Bronchial epithelial cell (primary cell): ENCODE results near the gene MAGEF1. TPM values are rescaled to one million over a fixed set of nuclear protein-coding genes. Genes with fewer than 3 reads are reported as not detected.
A peak's percentile ranks its signal among the peaks of the same experiment; 100 is the strongest.

ENCODE experiments used
- DNase-seq: peaks from one replicate; pipeline ENCODE4 v3.0.0-alpha.2; 2010; ENCODE audit warnings: low read depth
- FAIRE-seq: peaks from 2 replicates; lab custom pipeline; 2011; peaks lifted over from hg19 to GRCh38; lab: Jason Lieb, UNC
- H3K27me3 ChIP-seq: 2 replicates; pipeline ENCODE4 v1.5.1; 2011; ENCODE audit warnings: low read length; ENCODE audit not compliant: control insufficient read depth, insufficient read depth
- H3K36me3 ChIP-seq: 2 replicates; pipeline ENCODE4 v1.5.1; 2011; ENCODE audit warnings: low read length; ENCODE audit not compliant: control insufficient read depth, insufficient read depth
- H3K4me3 ChIP-seq: 2 replicates; pipeline ENCODE4 v1.5.1; 2011; ENCODE audit warnings: mild to moderate bottlenecking, low read depth, low read length, control low read depth
- CTCF ChIP-seq: IDR thresholded peaks from 2 replicates; pipeline ENCODE4 v1.5.1; 2011; ENCODE audit warnings: mild to moderate bottlenecking, moderate library complexity, low read length, control low read depth, inconsistent platforms; ENCODE audit not compliant: insufficient read depth, severe bottlenecking
- total RNA-seq: library from RNA; depleted of rRNA; stranded (reverse); fragments of >200 nt; gene quantifications from 2 replicates; pipeline ENCODE4 v1.2.1, GENCODE V29; 2014

Gene MAGEF1
- total RNA-seq = 14.2 and 15.1 TPM in 2 replicates

GRCh38 chr3:184711493-184712247 is at the start of gene MAGEF1:
MAGEF1 (minus strand) TSS chr3:184712064; CDS start chr3:184711821, 243 bp downstream.
- DNase-seq (peak; percentile 58), FAIRE-seq (no peak)
- H3K27me3 ChIP-seq = no peaks in the 10 kb centered on the region
- peak within 1 kb of the TSS; percentile 62 for H3K4me3 ChIP-seq
- no peaks in the 10 kb centered on the region for H3K36me3 ChIP-seq
- no peak for TF ChIP-seq CTCF

GRCh38 chr3:184761075-184761841 is 49.4 kb upstream of the MAGEF1 start:
- DNase-seq (no peak), FAIRE-seq (no peak)
- H3K27me3 ChIP-seq = no peaks in the 10 kb centered on the region
- no peak overlapping the region for H3K4me3 ChIP-seq
- H3K36me3 ChIP-seq = no peaks in the 10 kb centered on the region
- TF ChIP-seq CTCF = no peak

GRCh38 chr3:184760337-184761074 is 48.6 kb upstream of the MAGEF1 start:
- Histone ChIP-seq H3K36me3 (no peaks in the 10 kb centered on the region), H3K27me3 (no peaks in the 10 kb centered on the region), H3K4me3 (no peak overlapping the region)
- DNase-seq (peak; percentile 61), FAIRE-seq (no peak)
- TF ChIP-seq CTCF = no peak

GRCh38 chr3:184759666-184760200 is 47.9 kb upstream of the MAGEF1 start:
- H3K4me3 ChIP-seq = no peak overlapping the region
- H3K27me3 ChIP-seq = no peaks in the 10 kb centered on the region
- no peak for TF ChIP-seq CTCF
- H3K36me3 ChIP-seq = no peaks in the 10 kb centered on the region
- DNase-seq = no peak
- FAIRE-seq = no peak

- no peak for TF ChIP-seq CTCF
- no peak for FAIRE-seq
- H3K4me3 ChIP-seq = no peak overlapping the region
- H3K36me3 ChIP-seq = no peaks in the 10 kb centered on the region
- no peak for DNase-seq
- no peaks in the 10 kb centered on the region for H3K27me3 ChIP-seq
Measured at GRCh38 chr3:184758056-184758455, 46.2 kb upstream of the MAGEF1 start.
